Erythroblast (primary cell): Measurements from ENCODE around the gene XPR1.

Experiments used
- GATA1 ChIP-seq: IDR thresholded peaks from 2 replicates; pipeline ENCODE4 v1.6.1; 2011; ENCODE audit warnings: low read depth, mild to moderate bottlenecking, control low read depth, low read length, moderate library complexity
- POLR2A ChIP-seq: IDR thresholded peaks from 2 replicates; pipeline ENCODE4 v1.6.1; 2011; ENCODE audit warnings: mild to moderate bottlenecking, low read length

DNA sequence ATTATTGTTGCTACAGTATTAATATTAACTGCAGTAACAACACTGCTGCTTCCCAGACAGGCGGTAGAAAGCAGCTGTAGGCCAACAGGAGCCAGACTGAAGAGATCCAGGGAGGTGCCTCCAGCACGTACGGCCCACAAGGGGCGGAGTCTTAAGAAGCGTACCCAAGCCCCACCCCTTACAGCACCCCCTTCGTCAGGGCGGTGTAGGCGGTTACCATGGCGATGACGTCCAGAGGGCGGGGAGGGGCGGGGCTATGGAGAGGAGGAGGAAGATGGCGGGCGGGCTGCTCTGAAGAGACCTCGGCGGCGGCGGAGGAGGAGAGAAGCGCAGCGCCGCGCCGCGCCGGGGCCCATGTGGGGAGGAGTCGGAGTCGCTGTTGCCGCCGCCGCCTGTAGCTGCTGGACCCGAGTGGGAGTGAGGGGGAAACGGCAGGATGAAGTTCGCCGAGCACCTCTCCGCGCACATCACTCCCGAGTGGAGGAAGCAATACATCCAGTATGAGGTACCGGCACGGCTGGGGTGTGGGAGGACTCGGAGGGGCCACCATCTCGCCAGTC lies at the start of gene XPR1:
- TF ChIP-seq POLR2A: peak; percentile 85
- TF ChIP-seq GATA1: no peak
